Stimulated activated CD4-positive, alpha-beta T cell treated with anti-CD3 and anti-CD28 coated beads, Interleukin-15, amount 100 ng/mL, for 1 hour (primary cell): Measurements from ENCODE around the gene PRKG1.

ENCODE experiments used
- DNase-seq, 2 donors: peaks; one replicate each; pipeline ENCODE4 v3.0.0-alpha.2; 2020; ENCODE audit warnings: low read depth in 1 of 2, low spot score in 1 of 2

Gene PRKG1

GRCh38 chr10:52279546-52279945, 1205.3 kb downstream of the PRKG1 start:
- no peak for DNase-seq

GRCh38 chr10:52280051-52280450, 1205.8 kb downstream of the PRKG1 start:
- DNase-seq = no peak

GRCh38 chr10:52283174-52283573, 1208.9 kb downstream of the PRKG1 start:
- DNase-seq = no peak

GRCh38 chr10:52284416-52285013, 1210.2 kb downstream of the PRKG1 start:
- no peak for DNase-seq

- no peak for DNase-seq
Measured at GRCh38 chr10:52287866-52288265, 1213.6 kb downstream of the PRKG1 start.

GRCh38 chr10:52297747-52298146, 1223.5 kb downstream of the PRKG1 start:
- no peak for DNase-seq

GRCh38 chr10:52300599-52301277, 1226.5 kb downstream of the PRKG1 start:
- no peak for DNase-seq

GRCh38 chr10:52308251-52309031, 1234.2 kb downstream of the PRKG1 start:
- DNase-seq = no peak

GRCh38 chr10:52312942-52313255, 1238.6 kb downstream of the PRKG1 start:
- no peak for DNase-seq

GRCh38 chr10:52313256-52313932, 1239.1 kb downstream of the PRKG1 start:
- no peak for DNase-seq

- no peak for DNase-seq
Measured at GRCh38 chr10:52313933-52314821, 1239.9 kb downstream of the PRKG1 start, which contains the start of gene DKK1. DKK1 (plus strand) TSS chr10:52314281; CDS start chr10:52314435, 154 bp downstream.

GRCh38 chr10:52314822-52315552, 1240.7 kb downstream of the PRKG1 start:
- no peak for DNase-seq

- no peak for DNase-seq
Measured at GRCh38 chr10:52316001-52316400, 1241.7 kb downstream of the PRKG1 start.

- DNase-seq = no peak
Measured at GRCh38 chr10:52316500-52316899, 1242.2 kb downstream of the PRKG1 start.

- DNase-seq = no peak
Measured at GRCh38 chr10:52318136-52318701, 1243.9 kb downstream of the PRKG1 start.

GRCh38 chr10:52318822-52319464, 1244.7 kb downstream of the PRKG1 start:
- no peak for DNase-seq

- DNase-seq = no peak
Measured at GRCh38 chr10:52319926-52320325, 1245.6 kb downstream of the PRKG1 start.

GRCh38 chr10:52322323-52322722, 1248.0 kb downstream of the PRKG1 start:
- DNase-seq = no peak

- DNase-seq = no peak
Measured at GRCh38 chr10:52322936-52323335, 1248.6 kb downstream of the PRKG1 start.
